RWPE1 (cell line): ENCODE measurements around the gene ERLEC1.

Experiments used
- CTCF ChIA-PET: fragments of 350-600 bp; sonication (Branson Sonifier 250); formaldehyde crosslinking; extraction: SDS; loops from one replicate; lab custom pipeline; 2021; lab: Yijun Ruan, JAX
- POLR2A ChIA-PET: fragments of 400-600 bp; formaldehyde crosslinking; extraction: SDS; loops from one replicate; lab custom pipeline; 2020; ENCODE audit warnings: antibody characterized with exemption; ENCODE audit not compliant: low non-redundant PET; lab: Yijun Ruan, JAX
- DNase-seq: peaks from one replicate; pipeline ENCODE4 v3.0.0; 2012; ENCODE audit warnings: low spot score
- H3K27ac ChIP-seq: fragments of 450-650 bp; 2 replicates; pipeline ENCODE4 v1.5.1; 2017
- CTCF ChIP-seq: fragments of 450-650 bp; conservative IDR thresholded peaks from 2 replicates; pipeline ENCODE4 v1.5.1; 2017; ENCODE audit warnings: low read depth, mild to moderate bottlenecking

The ERLEC1 gene

GRCh38 chr2:53867773-53868172, 80.9 kb downstream of the ERLEC1 start:
- DNase-seq, result no peak
- H3K27ac ChIP-seq, result no peak overlapping the region
- POLR2A ChIA-PET, result no interaction called here
- TF ChIP-seq CTCF, result no peak
- CTCF ChIA-PET, result interaction anchor here (0.6 kb wide), 1 partner anchor 29 kb away, joined by 3 read pairs; no protein-coding TSS in a partner anchor
